AG04449 (cell line): ENCODE data around the gene SUSD6.
"Not testable (repeated sequence)": the region's sequence is repeated elsewhere in the genome, so short reads cannot be mapped to it uniquely, and the experiment has no call there.

ENCODE experiments used
- CTCF ChIA-PET: fragments of 350-600 bp; formaldehyde crosslinking; extraction: SDS; loops from one replicate; lab custom pipeline; 2021; ENCODE audit warnings: antibody characterized with exemption; lab: Yijun Ruan, JAX
- POLR2A ChIA-PET: fragments of 400-600, 350-600 bp; formaldehyde crosslinking; extraction: SDS; loops from one replicate; lab custom pipeline; 2020; ENCODE audit warnings: antibody characterized with exemption, inconsistent platforms; lab: Yijun Ruan, JAX
- DNase-seq: peaks from one replicate; pipeline ENCODE4 v3.0.0-alpha.2; 2010; ENCODE audit warnings: low read depth, low spot score
- H3K4me3 ChIP-seq: 2 replicates; pipeline ENCODE4 v1.5.1; 2011; ENCODE audit warnings: low read depth, mild to moderate bottlenecking, control low read depth, low read length
- TF ChIP-seq, protein P1 (sequence below): IDR thresholded peaks from one replicate; pipeline ENCODE4 v1.5.1; 2011; ENCODE audit warnings: mild to moderate bottlenecking, moderate library complexity, low read length, control low read depth, inconsistent platforms; ENCODE audit not compliant: insufficient read depth; ENCODE audit errors: missing control alignments

Gene SUSD6

GRCh38 chr14:69695322-69696203 lies 84.2 kb downstream of the SUSD6 start:
- ChIA-PET CTCF (no interaction called here), POLR2A (no interaction called here)
- DNase-seq, result no peak

DNA sequence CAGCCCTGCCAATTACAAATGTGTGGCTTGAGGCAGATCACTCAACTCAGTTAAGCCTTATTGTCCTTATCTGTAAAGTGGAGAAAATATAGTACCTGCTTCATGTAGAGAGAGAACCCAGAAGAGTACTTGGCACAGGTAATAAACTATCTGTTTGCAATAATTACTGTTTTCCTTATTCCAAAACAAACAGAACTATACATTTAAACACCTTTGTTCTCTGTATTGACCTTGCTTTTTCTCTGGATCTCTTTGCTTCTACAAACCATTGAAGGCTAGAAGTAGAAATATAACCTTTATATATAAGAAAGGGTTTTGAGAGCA lies 84.8 kb downstream of the SUSD6 start:
- DNase-seq, result no peak
- no peak overlapping the region for H3K4me3 ChIP-seq
- ChIA-PET CTCF (no interaction called here), POLR2A (no interaction called here)
- TF ChIP-seq, protein P1, sequence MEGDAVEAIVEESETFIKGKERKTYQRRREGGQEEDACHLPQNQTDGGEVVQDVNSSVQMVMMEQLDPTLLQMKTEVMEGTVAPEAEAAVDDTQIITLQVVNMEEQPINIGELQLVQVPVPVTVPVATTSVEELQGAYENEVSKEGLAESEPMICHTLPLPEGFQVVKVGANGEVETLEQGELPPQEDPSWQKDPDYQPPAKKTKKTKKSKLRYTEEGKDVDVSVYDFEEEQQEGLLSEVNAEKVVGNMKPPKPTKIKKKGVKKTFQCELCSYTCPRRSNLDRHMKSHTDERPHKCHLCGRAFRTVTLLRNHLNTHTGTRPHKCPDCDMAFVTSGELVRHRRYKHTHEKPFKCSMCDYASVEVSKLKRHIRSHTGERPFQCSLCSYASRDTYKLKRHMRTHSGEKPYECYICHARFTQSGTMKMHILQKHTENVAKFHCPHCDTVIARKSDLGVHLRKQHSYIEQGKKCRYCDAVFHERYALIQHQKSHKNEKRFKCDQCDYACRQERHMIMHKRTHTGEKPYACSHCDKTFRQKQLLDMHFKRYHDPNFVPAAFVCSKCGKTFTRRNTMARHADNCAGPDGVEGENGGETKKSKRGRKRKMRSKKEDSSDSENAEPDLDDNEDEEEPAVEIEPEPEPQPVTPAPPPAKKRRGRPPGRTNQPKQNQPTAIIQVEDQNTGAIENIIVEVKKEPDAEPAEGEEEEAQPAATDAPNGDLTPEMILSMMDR, result no peak

More at GRCh38 chr14:69695322-69696203, 84.2 kb downstream of the SUSD6 start:
- H3K4me3 ChIP-seq, result no peak overlapping the region
- TF ChIP-seq, protein P1, result no peak

DNA sequence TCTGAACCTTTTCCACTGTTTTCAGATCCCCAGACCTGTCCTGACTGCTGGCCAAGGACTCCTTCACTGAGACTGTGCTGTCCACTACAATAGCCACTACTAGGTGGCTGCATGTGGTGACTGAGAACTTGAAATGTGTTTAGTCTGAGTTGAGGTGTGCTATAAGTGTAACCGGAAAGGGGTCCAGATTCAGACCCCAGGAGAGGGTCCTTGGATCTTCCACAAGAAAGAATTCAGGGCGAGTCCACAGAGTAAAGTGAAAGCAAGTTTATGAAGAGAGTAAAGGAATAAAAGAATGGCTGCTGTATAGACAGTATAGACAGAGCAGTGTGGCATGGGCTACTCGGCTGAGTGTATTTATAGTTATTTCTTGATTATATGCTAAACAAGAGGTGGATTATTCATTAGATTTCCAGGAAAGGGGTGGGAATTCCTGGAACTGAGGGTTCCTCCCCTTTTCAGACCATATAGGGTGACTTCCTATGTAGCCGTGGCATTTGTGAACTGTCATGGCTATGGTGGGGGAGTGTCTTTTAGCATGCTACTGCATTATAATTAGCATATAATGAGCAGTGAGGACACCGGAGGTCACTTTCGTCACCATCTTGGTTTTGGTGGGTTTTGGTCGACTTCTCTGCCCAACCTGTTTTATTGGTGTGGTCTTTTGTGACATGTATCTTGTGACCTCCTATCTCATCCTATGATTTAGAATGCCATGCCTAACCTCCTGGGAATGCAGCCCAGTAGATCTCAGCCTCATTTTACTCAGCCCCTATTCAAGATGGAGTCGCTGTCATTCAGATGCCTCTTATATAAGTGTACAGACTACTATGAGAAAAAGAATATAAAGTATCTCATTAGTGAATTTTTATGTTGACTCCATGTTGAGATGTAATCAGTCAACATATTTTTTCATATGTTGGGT lies 85.5 kb downstream of the SUSD6 start:
- DNase-seq, result no peak
- POLR2A ChIA-PET, result no interaction called here
- TF ChIP-seq, protein P1, result no peak
- H3K4me3 ChIP-seq, result no peak overlapping the region
- CTCF ChIA-PET, result no interaction called here

- DNase-seq, result no peak
- TF ChIP-seq, protein P1, result no peak
- CTCF ChIA-PET, result interaction anchor here (1.0 to 1.3 kb wide), 2 partner anchors 11 to 114 kb away, joined by 4 read pairs; no protein-coding TSS in a partner anchor
- no peak overlapping the region for H3K4me3 ChIP-seq
- POLR2A ChIA-PET, result no interaction called here
These were observed 87.2 kb downstream of the SUSD6 start for GRCh38 chr14:69698572-69698971.

DNA sequence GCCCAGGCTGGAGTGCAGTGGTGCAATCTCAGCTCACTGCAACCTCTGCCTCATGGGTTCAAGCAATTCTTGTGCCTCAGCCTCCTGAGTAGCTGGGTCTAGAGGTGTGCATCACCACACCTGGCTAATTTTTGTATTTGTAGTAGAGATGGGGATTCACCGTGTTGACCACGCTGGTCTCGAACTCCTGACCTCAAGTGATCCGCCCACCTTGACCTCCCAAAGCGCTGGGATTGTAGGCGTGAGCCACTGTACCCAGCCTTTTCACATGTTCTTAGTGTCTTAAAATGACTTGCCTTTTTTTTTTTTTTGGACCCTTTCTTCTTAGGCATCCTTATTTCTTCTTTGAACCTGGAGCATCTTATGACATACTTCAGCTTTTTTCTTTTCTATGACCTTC lies 87.8 kb downstream of the SUSD6 start:
- DNase-seq, H3K4me3 ChIP-seq, POLR2A ChIA-PET: not testable (repeated sequence)
- CTCF ChIA-PET, result interaction anchor here (1.2 to 1.3 kb wide), 2 partner anchors 10 to 115 kb away, joined by 4 read pairs; no protein-coding TSS in a partner anchor

GRCh38 chr14:69699748-69700303 lies 88.4 kb downstream of the SUSD6 start:
- POLR2A ChIA-PET, result no interaction called here
- TF ChIP-seq, protein P1, result no peak
- CTCF ChIA-PET, result interaction anchor here (1.2 kb wide), 1 partner anchor 115 kb away, joined by 4 read pairs; no protein-coding TSS in a partner anchor
- H3K4me3 ChIP-seq, result no peak overlapping the region
- no peak for DNase-seq
